Umbilical cord (tissue), 2 donors: ENCODE results near the gene KAT14. TPM values are rescaled to one million over a fixed set of nuclear protein-coding genes. Genes with fewer than 3 reads are reported as not detected.
"Not testable (repeated sequence)": the region's sequence is repeated elsewhere in the genome, so short reads cannot be mapped to it uniquely, and the experiment has no call there.

ENCODE experiments used
- DNase-seq: peaks from one replicate; pipeline ENCODE4 v3.0.0-alpha.2; 2015; ENCODE audit warnings: low spot score
- total RNA-seq: library from RNA; depleted of rRNA; stranded (reverse); fragments of >200 nt; gene quantifications from one replicate; pipeline ENCODE4 v1.2.3, GENCODE V29; 2014; ENCODE audit warnings: low replicate concordance; ENCODE audit not compliant: insufficient read depth

The KAT14 gene
- total RNA-seq, 1 donor from 2014 or later, result 9.4 TPM

DNA sequence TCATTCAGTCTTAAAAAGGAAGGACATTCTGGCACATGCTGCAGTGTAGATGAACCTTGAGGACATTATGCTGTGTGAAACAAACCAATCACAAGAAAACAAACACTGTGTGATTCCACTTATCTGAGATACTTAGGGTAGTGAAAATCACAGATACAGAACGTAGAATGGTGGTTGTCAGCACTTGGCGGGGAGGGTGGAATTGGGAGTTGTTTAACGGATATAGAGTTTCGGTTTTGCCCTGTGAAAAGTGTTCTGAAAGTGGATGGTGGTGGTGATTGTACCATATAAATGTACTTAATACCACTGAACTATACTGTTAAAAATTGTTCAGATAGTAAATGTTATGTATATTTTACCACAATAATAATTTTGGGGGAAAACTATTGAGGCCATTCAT is 18.4 kb downstream of the KAT14 start:
- DNase-seq, result no peak

DNA sequence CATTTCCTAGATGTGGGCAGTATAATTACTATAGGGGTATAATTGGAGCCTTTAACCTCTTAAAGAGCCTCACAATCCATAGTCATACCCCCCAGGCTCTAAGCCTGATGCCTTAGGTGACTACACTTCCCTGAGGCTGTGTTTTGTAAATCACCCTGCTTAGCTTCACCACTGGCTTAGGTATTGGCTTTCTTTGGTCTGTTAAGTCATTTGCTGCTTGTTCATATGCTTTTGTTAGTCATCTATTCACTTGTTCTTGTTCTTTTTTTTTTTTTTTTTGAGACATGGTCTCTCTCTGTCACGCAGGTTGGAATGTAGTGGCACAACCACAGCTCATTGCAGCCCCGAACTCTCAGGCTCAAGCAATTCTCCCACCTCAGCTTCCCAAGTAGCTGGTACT is 26.7 kb downstream of the KAT14 start:
- DNase-seq, result no peak

DNA sequence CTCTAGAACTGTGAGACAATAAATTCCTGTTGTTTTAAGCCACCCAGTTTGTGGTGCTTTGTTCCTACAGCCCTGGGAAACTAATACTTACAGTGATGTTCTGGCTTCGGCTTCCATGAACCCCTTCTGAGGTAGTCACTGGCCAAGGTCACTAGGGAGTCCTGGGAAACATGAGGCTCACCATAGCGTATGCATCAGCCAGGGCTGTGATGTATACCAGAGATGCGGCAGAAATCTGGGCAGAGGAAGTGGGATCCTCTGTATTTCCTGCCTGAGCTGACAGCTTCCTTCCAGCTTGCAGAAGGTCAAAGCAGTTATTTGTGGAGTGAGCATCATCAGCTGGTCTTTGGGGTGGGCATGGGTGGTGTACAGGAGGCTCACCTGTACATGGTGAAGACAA is 27.9 kb downstream of the KAT14 start:
- no peak for DNase-seq

DNA sequence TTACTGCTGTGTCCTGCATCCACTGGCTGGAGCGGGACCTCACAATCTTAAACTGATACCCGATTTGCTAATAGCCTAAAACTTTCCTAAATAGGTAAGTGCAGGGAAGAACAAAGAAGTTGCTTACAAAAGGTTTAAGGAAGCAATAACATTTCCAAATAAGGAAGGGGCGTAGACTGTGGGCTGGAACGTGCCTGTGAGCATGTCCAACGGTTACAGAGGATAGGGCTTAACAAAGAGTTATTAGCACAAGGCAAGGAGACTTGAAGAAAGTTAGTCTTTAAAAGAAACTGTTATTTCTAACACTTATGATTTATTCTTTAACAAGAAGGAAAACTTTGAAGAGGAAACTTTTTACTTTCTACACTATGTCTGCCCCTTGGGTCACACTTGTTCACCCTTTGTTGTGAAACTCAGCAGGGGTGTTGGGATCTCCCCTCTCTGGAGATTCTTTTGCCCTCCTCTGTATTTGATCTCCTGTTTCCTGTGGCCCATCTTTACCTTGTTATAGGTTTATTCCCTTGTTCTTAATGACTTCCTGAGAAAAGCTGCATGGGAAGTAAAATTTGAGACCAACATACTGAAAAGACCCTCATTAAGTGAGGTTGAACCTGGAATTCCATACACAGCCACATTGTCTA is 28.7 kb downstream of the KAT14 start:
- DNase-seq, result no peak

DNA sequence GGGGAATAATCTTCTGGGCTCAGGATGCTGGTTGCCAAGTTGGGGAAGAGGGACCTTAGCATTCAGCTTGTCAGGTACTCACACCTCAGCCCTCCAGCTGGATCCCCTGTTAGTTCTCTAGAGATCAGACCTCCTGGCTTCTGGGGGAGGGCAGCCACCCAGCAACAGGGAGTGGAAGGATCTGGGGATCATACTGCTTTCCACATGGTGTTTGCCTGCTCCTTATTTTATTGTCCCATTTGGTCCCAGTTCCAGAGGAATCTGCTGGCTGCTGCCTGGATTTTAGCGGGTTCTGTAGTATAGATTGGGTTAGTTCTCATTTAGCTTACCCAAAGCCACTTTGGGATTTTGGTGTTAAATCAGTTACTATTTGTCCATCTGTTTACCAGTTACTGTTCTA is 29.3 kb downstream of the KAT14 start:
- DNase-seq, result no peak

DNA sequence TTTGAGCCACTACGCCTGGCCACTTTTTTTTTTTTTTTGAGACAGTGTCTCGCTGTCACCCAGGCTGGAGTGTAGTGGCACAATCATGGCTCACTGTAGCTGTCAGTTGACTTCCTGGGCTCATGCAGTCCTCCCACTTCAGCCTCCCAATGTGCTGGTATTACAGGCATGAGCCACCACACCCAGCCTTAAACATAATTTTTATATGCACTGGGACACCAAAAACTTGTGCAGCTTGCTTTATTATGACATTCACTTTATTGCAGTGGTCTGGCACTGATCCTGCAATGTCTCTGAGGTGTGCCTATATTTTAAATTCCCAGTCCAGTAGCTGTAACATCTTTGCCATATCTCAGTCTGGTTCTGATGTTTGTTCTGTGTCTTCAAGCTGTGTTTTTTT is 34.7 kb downstream of the KAT14 start:
- DNase-seq, result no peak

DNA sequence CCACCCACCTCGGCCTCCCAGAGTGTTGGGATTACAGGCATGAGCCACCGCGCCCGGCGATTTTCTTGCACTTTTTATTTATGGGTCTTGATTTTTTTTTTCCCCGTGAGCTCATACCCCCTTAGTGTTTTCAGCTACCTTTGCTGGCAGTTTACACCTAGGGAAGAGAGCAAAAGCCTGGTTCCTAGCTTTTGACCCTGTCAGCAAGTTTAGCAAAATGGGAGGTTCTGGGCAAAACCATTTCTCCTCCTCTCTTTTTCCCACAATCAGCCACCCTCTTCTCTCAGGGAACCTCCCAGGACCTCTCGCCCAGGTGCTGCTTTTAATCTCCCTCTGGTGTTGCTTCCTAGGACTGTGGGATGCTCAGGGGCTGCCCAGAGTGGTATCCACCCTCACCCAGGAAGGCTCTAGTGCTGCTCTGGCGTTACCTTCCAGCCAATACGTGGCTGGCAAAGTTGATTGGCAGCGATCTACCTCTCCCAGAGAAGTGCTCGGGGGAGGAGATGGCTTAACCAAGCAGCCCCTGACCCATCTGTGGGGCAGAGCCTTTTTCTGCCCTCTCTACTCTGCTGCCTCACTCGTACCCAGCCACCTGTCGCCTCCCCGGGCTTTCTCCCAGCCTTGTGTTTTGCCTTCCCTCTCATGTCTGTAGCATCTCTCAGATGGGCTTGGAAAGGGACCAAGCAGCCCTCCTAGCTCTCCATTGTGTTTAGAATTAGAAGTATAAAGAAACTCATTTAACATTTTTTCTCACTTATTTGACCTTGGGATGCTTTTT is 37.4 kb downstream of the KAT14 start:
- no peak for DNase-seq

DNA sequence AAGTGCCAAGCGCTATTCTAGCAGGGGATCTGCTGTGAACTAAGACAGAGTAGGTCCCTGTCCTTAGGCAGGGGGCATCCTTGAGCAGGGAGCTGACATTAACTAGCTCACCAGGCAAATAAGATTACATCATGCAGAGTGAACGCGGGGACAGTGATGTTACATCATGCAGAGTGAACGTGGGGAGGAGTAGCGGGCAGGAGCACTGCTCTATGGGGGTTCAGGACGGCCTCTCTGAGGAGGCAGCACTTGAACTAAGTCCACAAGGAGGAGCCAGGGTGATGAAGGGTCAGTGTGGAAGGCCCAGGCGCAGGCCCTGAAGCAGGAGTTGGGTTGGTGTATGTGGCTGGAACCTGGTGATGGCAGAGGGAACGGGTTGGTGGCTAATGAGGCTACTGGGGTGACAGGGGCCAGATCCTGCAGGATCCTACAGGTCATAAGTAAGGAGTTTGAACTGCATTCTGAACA is 38.7 kb downstream of the KAT14 start:
- DNase-seq, result no peak

DNA sequence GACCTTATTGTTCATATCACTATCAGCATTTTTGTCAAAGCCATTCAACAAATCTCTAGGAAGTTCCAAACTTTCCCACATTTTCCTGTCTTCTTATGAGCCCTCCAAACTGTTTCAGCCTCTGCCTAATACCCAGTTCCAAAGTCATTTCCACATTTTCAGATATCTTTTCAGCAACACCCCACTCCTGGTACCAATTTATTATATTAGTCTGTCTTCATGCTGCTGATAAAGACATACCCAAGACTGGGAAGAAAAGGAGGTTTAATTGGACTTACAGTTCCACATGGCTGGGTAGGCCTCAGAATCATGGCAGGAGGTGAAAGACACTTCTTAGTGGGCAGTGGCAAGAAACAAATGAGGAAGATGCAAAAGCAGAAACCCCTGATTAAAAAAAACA is 42.7 kb downstream of the KAT14 start:
- DNase-seq, result not testable (repeated sequence)

DNA sequence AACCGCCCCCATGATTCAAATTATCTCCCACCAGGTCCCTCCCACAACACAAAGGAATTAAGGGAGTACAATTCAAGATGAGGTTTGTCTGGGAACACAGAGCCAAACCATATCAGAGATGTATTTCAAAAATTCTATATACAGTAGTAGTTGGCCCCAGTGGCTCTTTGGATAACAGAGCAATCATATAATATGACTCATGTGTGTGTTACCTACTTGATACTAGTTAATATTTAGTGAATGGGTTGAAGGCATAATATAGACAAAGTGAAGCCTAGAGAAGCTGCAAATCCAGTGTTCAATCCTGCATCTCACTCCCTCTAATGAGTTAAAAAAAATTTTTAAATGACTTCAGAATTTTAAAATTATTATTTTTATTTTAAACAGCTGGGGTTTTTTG is 43.2 kb downstream of the KAT14 start:
- DNase-seq, result no peak

DNA sequence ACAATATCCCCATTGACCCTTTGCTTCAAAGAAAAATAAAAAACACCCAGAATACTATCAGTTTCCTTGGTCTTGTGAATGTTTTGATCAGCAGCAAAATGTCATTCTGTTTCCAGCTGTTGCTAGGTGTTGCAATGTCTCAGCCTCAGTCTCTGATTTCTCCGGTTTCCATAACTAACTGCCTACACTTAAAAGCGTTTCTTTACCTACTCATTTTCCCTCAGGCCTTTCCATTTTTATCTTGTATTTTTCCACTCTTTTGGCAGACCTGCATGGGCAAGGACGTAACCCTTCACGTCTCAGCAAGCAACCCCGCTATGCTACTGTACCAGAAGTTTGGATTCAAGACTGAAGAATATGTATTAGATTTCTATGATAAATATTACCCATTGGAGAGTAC is 49.4 kb downstream of the KAT14 start:
- DNase-seq, result peak; percentile 66

DNA sequence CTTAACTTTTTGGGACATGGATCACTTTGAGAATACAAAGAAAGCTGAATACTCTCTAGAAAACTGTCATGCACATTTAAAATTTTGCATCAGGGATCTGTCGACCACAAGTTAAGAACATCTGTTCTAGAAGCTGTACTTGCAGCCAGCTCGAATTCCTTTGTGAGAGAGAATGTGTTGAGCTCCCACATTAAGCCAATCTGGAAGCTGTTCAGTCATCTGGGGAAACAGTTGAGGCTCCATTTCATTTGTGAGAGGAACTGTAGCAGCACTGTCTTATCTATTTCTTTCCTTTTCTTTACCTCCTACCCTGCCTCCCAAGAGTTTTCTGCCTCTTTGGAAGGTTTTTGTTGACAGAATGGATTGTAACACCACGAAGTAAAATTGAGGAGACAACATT is 50.8 kb downstream of the KAT14 start:
- no peak for DNase-seq

DNA sequence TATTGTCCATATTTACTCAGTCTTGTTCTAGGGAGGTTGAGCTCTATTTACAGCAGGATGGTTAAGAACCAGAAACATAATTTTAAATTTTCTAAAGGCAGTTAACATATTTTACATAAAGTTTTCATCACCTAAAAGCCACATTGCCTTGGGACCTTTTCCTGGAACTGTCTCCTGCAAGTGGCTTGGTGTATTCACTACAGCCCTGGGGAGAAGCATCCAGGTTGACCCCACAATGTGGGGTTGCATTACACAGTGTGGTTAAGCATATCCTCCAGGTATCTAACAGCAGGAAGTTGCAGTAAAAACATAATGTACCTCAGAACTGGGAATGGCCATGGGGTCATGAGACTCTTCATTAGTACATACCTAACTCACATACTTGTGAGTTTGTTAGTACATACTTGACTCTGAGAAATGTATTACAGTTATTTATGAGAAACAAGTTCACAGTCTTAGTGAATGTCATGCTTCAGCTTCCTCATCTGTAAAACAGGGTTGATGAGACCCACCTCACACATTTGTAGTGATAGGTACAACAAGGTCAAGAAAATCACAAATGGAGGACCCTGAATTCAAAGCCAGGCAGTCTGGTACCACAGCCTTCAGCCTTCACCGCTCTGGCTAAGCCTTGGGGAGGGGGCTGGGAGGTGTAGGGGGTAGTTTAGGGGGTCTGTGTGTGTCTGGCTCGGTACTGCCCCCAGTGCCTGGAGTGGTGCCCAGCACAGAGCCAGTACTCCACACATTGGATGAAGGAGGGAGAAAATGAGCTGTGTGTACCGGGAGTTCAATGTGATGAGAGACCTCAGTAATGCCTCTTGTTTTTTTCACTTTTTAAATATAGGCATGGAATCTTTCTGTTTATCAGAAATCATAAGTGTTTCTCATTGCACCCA is 52.9 kb downstream of the KAT14 start:
- DNase-seq, result no peak

DNA sequence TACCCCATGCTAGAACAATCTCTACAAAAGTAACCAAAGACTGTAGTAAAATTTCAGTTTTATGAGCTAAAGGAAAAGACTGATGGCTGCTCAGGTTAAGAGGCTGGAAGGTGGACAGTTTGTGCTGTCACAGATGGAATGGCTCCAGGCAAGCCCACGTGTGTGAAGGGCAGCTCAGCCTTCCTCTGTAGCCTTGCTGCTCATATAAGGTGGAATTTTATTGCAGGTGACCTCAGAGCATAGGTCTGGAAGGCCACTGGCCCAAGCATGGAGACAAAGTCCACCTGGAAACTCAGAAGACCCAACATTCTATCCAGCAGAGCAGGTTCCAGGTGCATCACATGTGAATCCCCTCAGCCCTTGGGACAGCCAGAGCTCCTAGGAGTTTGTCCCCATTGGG is 53.6 kb downstream of the KAT14 start:
- no peak for DNase-seq

DNA sequence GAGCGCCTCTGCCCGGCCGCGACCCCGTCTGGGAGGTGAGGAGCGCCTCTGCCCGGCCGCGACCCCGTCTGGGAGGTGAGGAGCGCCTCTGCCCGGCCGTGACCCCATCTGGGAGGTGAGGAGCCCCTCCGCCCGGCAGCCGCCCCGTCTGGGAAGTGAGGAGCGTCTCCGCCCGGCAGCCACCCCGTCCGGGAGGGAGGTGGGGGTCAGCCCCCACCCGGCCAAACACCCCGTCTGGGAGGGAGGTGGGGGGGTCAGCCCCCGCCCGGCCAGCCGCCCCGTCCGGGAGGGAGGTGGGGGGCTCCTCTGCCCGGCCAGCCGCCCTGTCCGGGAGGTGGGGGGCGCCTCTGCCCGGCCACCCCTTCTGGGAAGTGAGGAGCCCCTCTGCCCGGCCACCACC is 56.8 kb downstream of the KAT14 start:
- not testable (repeated sequence) for DNase-seq

DNA sequence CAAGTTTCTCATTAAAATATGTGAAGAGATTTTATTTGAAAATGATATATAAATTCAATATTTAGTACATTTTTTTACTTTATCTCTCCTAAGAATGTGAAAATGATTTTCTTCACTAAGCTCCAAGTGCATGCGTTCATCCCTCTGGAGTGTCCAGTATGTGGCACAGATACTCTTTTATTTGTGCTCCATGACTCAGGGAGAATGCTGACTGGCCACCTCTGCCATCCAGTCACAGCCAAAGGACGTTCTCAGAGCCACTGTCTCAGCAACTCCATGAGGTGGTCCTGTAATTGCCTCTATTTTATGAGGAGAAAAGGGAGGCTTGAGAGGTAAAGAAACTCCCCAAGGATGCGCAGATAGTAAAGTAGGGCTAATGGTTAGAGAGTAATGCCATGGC is 58.3 kb downstream of the KAT14 start:
- DNase-seq, result no peak

DNA sequence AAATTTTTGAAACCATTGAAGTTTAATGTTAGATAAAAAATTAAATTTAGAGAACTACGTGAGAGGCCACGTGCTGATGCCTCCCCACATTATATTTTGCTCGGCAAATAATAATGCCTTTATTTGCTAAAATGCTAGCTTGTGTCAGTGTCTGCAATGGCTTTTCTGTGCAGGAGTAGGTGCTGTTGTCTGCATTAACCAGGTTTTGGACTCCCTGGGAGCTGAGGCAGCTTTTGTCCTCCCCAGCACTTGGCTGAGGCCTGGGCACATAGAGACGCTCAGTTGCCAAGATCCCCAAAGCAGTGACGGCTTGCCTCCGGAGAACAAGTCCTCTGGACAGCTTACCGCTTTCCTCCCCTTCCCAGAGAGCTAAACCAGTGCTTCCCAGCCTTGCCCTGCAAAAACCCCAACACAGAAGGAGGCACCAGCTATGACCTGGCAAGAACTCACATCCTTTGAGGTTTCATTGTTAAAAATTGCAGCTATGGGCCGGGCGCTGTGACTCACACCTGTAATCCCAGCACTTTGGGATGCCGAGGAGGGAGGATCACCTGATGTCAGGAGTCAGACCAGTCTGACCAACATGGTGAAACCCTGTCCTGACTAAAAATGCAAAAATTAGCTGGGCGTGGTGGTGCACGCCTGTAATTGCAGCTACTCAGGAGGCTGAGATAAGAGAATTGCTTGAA is 59.9 kb downstream of the KAT14 start:
- no peak for DNase-seq

DNA sequence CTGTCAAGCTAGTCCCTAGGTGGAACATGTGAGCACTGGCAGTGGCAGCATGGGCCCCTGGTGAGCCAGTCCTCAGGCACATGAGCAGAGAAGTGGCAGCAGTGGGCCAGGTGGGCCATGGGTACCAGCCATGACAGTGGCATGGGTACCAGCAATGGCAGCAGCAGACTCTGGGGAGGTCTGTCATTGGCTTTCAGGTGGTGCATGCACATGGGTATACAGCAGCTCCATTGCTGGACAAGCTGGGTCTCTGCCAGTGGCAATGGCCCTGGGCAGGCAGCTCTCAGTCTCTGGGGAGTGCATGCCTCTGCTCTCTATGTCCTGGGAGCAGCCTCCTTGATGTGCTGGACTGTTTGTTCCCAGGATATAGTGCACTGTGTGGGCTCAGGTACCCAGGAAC is 65.3 kb downstream of the KAT14 start:
- no peak for DNase-seq

DNA sequence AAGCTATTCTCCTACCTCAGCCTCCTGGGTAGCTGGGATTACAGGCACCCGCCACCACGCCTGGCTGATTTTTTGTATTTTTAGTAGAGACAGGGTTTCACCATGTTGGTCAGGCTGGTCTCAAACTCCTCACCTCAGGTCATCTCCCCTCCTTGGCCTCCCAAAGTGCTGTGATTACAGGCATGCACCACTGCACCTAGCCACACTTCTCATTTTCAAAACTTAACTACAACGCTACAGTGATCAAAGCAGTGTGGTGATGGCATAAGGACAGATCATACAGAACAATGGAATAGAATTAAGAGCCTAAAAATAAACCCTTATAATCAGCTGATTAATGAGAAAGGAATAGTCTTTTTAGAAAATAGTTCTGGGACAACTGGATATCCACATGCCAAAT is 66.0 kb downstream of the KAT14 start:
- DNase-seq, result not testable (repeated sequence)

DNA sequence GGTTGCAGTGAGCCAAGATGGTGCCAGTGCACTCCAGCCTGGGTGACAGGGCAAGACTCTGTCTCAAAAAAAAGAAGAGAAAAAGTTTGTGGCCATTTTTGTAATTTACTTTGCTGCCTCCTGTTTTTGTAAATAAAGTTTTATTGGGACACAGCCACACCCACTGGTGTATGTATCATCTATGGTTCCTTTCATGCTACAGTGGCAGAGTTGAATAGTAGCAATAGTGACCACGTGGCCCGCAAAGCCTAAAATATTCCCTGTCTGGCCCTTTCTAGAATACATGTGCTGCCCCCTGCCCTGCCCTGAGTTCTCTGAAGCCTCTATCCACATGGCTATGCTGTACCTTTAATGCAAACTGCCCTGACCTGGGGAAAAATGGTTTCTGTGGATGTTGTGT is 75.3 kb downstream of the KAT14 start:
- no peak for DNase-seq

DNA sequence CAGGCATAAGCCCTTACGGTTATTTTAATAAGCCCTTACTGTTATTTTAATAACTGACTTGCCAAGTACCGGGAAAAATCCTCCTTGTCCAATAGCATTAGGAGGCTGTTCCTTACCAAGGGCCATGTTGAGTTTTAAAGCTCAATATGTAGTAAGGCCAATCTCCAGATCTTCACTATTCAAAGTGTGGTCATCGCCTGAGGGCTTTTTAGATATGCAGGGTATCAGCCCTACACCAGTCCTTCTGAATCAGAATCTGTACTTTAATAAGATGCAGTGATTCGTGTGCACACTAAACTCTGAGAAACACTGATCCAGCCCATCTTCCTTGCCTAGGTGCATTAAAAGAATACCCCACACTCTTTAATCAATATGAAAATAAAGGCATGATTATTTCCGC is 77.9 kb downstream of the KAT14 start:
- no peak for DNase-seq

DNA sequence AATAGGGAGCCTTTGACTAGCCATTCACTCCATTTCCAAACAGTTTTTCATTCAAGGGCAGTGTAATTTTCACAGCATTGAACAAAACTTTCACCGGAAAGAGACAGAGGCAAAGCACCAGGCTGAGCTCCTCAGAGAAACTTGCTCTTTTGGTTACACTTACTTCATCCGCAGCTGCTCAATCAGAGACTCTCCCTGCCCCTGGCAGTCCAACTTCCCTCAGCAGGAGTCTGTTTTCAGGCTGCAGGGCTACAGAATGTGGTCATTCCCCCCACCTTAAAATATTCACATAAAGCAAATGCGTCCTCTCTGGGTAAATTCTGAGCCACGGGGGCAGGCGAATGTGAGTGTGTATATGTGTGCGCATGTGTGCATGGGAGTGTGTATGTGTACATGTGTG is 80.6 kb downstream of the KAT14 start:
- no peak for DNase-seq
